ENCODE measurements around the gene GPR162.

- no peak for TF ChIP-seq CTCF (IDR thresholded peaks at IDR 0.05 in 4 of 5, conservative IDR thresholded peaks at IDR 0.05 in 1 of 5)
- TF ChIP-seq POLR2A (IDR thresholded peaks at IDR 0.05) = no peak
These were observed 3.0 kb upstream of the GPR162 start for GRCh38 chr12:6818645-6819044.

Measured in gastrocnemius medialis (tissue), 4 donors.